GM12892 (cell line): ENCODE measurements around the gene KIAA1671. TPM values are rescaled to one million over a fixed set of nuclear protein-coding genes. Genes with fewer than 3 reads are reported as not detected.
"Not testable (repeated sequence)": the region's sequence is repeated elsewhere in the genome, so short reads cannot be mapped to it uniquely, and the experiment has no call there.

Source experiments
- DNase-seq: peaks from one replicate; pipeline ENCODE4 v3.0.0; 2011; ENCODE audit not compliant: insufficient read length
- FAIRE-seq: peaks from 2 replicates; lab custom pipeline; 2011; peaks lifted over from hg19 to GRCh38; lab: Jason Lieb, UNC
- POLR2A ChIP-seq: IDR thresholded peaks from 2 replicates; pipeline ENCODE4 v1.6.1; 2011; ENCODE audit warnings: low read depth, low read length, control low read depth
- POLR2AphosphoS5 ChIP-seq: IDR thresholded peaks from 2 replicates; pipeline ENCODE4 v1.6.1; 2011; ENCODE audit warnings: low read depth, low read length, control low read depth
- TAF1 ChIP-seq: IDR thresholded peaks from 2 replicates; pipeline ENCODE4 v1.6.1; 2011; ENCODE audit warnings: low read depth, mild to moderate bottlenecking, control low read depth, low read length, borderline replicate concordance
- polyA plus RNA-seq: library from polyadenylated mRNA; unstranded; fragments of >200 nt; gene quantifications from one replicate; pipeline ENCODE4 v1.2.1, GENCODE V29; 2012; ENCODE audit warnings: missing spikeins, inconsistent platforms; ENCODE audit not compliant: missing spikeins

Gene KIAA1671
- 0.23 TPM for polyA plus RNA-seq

DNA sequence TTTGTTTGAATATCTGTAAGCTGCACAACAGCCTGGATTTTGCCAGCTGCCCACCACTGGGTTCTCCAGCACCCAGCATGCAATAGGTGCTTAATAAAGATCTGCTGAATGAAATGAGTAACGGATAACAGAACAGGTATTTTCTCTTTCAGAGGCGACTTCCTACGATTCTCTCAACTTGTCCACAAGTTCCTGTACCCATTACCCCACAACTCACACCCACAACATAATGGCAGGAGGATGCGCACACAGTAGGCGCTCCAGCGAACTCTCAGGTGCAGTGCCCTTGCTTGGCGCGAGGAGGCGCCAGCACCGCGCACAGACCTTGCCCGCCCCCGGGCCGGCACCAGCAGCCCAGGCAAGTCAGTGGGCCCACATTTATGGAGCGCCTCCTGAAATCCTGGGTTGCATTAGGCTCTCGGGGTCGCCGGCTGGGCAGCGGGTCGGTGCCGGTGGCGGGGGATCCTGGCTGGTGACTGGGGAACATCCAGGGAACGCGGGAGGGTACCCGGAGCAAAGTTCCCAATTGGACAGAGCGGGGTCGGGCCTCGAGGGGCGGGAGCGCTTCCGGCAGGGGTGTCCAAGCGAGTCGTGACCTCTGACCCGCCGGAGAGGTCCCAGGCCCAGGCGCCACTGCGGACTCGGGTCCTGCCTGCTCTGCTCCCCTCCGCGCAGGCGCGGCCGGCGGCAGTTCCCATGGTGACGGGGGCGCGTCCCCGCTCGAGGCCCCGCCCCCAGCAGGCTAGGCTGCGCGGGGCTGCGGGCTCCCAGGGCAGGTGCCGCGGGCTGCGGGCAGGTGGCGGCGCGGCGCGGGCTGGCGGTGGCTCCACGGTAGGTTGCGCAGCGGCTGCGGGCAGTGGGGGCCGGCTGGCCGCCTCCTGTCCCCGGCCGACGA is at the start of gene KIAA1671:
Gene KIAA1671, plus strand, starts transcription at position 775 of the 895 bp plus-strand sequence. CDS start 75,284 bp downstream, outside the sequence.
- FAIRE-seq (peak; percentile 67), DNase-seq (peak; percentile 89)
- no peak for TF ChIP-seq POLR2AphosphoS5
- TF ChIP-seq POLR2A, result no peak
- no peak for TF ChIP-seq TAF1

DNA sequence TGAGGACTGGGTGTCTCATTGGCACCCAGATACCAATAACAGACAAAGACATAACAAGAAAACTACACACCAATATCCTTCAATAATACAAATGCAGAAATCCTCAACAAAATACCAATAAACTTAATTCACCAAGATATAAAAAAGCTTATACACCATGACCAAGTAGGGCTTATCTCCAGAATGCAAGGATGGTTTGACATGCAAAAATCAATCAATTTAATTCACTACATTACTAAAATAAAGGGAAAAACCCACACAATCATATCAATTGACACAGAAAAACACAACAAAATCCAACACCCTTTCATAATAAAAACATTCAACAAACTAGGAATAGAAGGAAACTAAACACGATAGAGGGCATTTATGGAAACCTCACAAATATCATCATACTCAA is 46.6 kb upstream of the KIAA1671 start:
- FAIRE-seq (no peak), DNase-seq (no peak)
- TF ChIP-seq POLR2A, result no peak

DNA sequence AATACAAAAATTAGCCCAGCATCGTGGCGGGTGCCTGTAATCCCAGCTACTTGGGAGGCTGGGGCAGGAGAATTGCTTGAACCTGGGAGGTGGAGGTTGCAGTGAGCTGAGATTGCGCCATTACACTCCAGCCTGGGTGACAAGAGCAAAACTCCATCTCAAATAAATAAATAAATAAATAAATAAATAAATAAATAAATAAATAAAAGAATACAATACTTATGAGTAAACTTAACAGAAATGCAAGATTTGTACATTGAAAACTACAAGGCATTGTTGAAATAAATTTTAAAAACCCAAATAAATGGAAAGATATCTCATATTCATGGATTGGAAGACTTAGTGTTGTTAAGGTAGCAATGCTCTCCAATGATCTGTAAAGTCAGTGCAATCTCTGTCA is 45.4 kb upstream of the KIAA1671 start:
- not testable (repeated sequence) for DNase-seq, FAIRE-seq

DNA sequence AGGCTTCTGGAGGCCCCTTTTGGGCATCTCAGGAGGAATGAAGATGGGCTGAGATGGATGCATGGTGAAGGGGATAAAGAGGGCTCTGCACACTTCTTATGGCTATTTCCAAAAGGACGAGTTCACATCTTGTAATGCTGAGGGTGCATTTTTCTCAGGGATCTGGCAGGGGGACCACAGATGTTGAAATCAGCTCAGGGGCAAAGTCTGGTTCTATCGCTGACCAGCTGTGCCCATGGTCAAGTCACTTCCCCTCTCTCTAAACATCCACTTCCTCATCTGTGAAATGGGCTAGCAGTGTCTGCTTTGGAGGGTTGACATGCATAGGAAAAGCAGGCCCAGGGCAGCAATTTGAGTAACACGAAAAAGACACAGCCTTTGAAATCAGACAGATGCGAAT is 32.5 kb upstream of the KIAA1671 start:
- no peak for DNase-seq
- no peak for FAIRE-seq
- TF ChIP-seq POLR2AphosphoS5 (no peak), TAF1 (no peak), POLR2A (no peak)

DNA sequence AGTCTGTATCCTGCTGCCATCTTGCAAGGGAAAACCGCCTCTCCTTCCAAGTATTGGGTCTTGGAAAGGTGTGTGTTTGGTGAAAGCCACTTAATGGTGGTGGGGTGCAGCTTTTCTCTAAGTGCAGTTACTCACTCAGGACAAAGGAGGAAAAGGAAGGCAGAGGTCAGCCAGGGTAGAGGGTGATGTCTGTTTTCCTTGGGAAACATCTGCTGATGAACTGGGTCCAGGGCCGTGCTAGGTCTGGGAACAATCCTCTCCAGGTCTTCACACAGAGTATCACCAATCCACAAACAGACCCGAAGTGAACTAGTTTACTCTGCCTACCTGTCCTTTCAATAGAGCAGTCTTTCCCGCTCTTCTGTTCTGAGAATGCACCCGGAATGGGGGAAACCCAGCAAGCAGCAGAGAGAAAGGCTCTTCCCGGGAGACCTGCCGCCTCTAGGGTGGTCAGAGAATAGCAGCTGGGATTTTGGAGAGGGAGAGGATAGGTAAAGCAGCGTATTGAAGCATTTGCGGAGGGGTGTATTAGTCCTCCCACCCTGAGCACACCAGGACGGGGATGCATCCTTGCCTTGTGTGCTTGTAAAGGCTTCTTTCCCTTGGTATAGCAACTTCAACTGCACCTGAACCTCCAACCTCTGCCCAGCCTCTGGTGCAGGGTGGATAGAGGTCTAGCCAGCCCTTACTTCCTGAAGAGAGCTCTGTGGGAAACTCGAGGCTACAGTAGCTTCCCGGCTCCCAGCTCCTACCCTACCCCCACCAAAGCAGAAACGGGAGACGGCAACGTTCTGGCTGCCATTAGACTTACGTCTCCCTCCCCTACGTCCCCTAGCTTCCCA is 26.7 kb upstream of the KIAA1671 start:
- TF ChIP-seq POLR2A (no peak), TAF1 (no peak), POLR2AphosphoS5 (no peak)

DNA sequence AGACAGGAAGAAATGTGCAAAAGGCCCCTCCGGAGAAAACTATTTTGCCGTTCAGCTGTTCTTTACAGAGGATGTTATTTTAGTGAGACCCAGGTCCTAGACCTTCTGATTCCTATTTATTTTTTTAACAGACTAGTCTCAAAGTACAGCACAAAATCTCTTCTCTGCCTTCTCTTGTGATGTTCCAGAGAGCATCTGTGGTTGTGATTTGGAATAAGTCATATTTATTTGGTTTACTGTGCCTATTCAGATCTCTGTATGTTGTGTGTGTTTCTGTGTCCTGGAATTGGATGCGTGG is 26.1 kb upstream of the KIAA1671 start:
- TF ChIP-seq TAF1 (no peak), POLR2AphosphoS5 (no peak), POLR2A (no peak)
- no peak for FAIRE-seq
- no peak for DNase-seq

More for the DNA sequence above, 26.7 kb upstream of the KIAA1671 start:
- FAIRE-seq, result no peak
- DNase-seq, result no peak

DNA sequence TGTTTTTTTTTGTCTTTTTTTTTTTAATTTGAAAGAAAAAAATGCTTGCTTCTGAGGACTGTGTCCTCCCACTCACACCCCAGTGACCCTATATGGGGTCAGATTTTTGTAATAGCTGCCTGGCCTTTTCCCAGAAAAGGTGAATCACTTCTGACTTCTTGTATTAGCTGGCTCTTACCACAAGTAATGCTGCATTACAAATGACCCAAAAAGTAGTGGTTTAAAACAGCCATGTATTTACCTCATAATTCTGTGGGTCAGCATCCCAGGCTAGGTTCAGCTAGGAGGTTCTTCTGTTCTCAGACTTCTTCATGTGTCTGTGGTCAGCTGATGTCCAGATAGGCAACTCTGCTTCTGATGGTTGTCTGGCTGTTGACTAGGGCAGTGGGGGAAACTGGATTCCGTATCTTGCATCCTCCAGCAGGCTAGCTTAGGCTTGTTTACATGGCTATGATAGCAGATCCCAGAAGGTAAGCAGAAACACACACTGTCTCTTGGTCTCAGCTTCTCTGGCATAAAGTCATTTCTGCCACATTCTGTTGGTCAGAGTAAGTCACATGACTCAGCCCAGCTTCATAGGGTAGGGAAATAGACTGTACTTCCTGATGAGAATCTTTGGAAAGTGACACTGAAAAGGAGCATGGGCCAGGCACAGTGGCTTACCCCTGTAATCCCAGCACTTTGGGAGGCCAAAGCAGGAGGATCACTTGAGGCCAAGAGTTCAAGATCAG is 25.5 kb upstream of the KIAA1671 start:
- DNase-seq (no peak), FAIRE-seq (no peak)
- TF ChIP-seq TAF1 (no peak), POLR2AphosphoS5 (no peak), POLR2A (no peak)

DNA sequence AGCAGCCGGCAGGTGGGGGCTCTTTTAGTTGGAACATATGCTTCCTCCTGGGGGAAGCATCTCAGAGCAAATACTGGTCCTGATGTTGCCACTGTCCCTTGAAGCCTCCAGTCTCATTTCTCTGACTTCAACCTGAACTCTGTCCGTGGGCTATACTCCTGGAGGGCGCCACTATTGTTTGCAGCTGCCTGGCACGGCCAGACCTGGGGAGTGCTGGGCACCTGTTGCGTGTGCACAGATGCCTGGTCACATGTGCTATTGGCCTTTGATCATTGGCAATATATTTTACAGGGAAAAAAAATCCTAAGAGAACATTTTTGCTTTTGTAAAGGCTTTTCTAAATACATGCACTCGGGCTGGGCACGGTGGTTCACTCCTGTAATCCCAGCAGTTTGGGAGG is 24.2 kb upstream of the KIAA1671 start:
- no peak for FAIRE-seq
- DNase-seq, result no peak
- TF ChIP-seq POLR2A, result no peak
- TF ChIP-seq POLR2AphosphoS5, result no peak
- TF ChIP-seq TAF1, result no peak

DNA sequence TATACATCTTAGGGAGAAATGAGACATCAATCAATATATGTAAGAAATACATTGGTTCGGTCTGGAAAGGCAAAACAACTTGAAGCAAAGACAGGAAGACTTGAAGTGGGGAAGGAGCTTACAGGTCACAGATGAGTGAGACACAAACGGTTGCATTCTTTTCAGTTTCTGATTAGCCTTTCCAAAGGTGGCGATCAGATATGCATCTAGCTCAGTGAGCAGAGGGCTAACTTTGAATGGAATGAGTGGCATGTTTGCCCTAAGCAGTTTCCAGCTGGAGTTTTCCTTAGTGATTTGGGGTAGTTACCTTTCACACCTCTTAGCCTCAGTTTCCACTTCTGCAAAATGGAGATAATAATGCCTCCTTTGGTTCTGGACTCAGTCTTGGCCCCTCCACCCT is 21.8 kb upstream of the KIAA1671 start:
- no peak for FAIRE-seq
- no peak for DNase-seq
- TF ChIP-seq TAF1, result no peak

DNA sequence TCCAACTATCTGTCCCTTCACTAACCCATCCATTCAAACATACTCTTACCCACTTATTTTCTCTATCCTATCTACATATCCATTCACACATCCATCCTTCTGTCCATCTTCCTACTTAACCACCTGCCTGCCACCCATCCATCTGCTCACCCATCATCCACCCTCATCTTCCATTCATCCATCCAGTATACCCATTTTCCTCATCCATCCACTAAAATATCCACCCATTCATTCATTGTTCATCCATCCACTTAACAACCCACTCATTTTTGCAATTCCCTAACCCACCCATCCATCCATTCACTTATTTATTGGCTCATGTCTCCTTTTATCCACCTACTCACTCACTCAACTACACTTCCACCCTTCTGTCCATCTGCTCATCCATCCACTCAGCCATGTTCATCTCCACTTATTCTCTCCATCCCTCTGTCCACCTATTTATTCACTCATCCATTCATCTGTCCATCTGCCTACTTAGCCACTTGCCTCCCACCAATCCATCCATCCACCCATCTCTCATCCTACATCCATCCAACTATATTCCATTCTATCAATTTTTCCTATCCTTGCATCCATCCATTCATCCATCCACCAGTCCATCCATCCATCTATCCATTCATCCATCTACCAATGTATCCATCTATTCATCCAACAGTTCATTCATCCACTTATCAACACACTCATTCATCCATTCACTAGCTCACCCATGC is 16.6 kb upstream of the KIAA1671 start:
- TF ChIP-seq POLR2A (no peak), POLR2AphosphoS5 (no peak), TAF1 (no peak)
- no peak for FAIRE-seq

DNA sequence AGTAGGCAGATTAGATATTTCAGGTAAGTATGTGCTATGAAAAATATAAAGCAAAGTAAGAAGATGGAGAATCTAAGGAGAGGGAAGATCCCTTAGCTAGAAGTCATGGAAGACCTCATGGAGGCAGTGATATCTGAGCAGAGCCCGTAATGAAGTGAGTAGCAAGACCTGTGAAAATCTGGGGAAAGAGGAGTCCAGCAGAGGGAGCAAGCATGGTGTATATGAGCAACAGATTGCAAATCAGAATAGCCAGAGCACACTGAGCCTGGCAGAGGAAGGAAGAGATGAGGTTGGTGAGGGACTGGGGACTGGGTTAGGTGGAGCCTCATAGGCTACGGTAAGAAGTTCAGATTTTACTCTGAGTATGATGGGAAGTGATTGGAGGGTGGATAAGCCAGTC is 15.4 kb upstream of the KIAA1671 start:
- no peak for FAIRE-seq
- no peak for TF ChIP-seq POLR2AphosphoS5
- no peak for DNase-seq

More for the DNA sequence above, 16.6 kb upstream of the KIAA1671 start:
- DNase-seq, result no peak
